ENCODE measurements around the gene RDM1.

- TF ChIP-seq CTCF (IDR thresholded peaks at IDR 0.05; ENCODE audit: low read depth, low read length), result no peak
- no peak for TF ChIP-seq EZH2phosphoT487 (IDR thresholded peaks at IDR 0.05; ENCODE audit: low read depth)
Measured at GRCh38 chr17:35917519-35918213, 12.9 kb downstream of the RDM1 start.
